Measurements from ENCODE around the gene TMF1.

The TMF1 gene

DNA sequence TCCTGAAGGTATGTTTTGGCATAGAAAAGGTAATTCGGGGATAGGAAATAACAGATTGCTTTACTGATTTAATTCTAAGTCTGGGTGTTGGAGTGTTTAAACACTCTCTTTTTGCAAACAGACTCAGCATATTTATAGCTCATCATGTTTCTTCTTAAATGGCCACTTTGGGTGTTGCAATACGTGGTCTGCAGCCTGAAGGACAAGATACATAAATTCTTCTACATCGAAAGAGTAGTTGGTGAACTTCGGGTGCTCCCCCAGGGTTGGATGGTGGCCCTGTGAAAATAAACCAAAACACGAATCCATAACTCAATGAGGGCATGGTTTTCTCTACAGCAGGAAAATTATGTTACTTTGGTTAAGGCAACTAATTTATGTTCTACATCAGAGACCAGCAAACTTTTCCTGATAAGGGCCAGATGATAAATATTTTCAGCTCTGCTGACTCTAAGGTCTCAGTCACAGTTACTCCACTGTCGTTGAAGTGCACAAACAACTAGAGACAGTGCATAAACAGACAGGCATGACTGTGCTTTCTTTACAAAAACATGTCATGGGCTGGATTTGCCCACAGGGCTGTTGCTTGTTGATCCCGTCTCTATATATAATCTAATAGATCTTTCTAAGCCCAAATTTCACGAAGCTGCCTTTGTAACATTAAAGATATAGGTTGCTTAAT, 74.5 kb downstream of the TMF1 start:
- DNase-seq, result no peak

DNA sequence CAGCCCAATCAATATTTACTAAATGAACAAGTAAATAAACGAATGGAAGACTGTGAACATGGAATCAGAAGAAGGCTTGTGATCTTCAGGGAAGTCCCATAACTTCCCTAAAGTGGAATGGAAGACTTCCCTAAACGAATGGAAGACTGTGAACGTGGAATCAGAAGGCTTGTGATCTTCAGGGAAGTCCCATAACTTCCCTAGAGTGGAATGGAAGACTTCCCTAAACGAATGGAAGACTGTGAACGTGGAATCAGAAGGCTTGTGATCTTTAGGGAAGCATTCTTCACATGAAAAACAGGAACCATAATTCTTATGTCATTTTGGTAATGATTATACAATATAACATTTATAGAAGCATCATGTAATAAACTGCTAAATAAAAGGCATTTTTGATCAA, 77.4 kb downstream of the TMF1 start:
- no peak for DNase-seq

DNA sequence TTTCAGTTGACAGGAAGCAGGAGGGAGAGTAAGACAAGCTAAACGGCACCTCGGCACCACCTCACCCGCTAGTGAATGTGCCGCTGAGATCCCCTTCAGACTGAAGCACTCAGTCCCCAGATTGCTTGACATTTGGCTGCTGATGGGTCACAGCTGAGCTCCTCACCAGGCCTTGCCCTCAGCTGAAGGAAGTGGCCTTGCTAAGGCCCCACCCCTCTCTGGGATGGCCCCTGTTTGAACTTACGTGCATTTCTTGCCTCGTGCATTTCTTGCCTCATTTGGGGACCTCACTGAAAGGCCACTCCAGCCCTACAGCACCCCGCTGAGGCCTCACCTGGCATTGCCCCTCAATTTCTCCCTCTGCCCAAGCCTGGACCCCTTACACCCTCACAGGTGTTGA, 78.5 kb downstream of the TMF1 start:
- no peak for DNase-seq

DNA sequence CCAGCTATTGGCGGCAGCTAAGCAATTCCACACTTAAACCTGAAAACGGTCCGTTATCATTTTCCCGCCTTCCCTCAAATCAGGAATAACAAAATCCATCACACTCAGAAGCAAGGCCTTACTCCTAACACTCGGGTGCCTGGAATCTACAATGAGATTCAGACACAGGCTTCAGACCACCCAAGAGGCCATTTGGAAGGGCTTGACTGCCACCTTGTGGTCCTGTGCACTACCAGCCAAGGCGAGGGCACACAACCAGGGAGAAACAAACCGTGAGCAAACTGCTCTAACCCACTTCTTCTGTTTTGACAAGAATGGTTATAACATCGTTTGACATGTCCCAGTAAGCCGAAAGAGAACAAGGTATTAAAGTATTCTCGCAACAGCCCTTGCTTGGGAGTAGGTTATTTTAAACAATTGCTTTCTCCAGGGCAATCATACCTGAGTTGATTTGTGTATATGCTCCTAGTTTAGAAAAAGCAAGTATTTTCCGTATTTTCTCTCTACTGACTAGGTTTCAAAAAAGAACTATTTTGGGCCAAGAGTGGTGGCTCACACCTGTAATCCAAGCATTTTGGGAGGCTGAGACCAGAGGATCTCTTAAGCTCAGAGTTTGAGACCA, 79.7 kb downstream of the TMF1 start:
- peak in 54 of 56 donors; percentile 4 to 81 (median 46) for DNase-seq
